Activated CD4-positive, alpha-beta T cell treated with anti-CD3 and anti-CD28 coated beads for 36 hours (primary cell): ENCODE results near the gene KIFC1. TPM values are rescaled to one million over a fixed set of nuclear protein-coding genes. Genes with fewer than 3 reads are reported as not detected.
"Not testable (repeated sequence)": the region's sequence is repeated elsewhere in the genome, so short reads cannot be mapped to it uniquely, and the experiment has no call there.

Source experiments
- ATAC-seq: fragments of 200-7000 bp; cut with Tn5 transposase; one replicate; pipeline ENCODE4 v1.10.0; 2021; ENCODE audit warnings: mild to moderate bottlenecking, moderate library complexity
- CTCF ChIA-PET: fragments of 350-600 bp; sonication (Branson Sonifier 250); formaldehyde crosslinking; loops from one replicate; lab custom pipeline; 2021; ENCODE audit warnings: antibody characterized with exemption; lab: Charles Lee
- POLR2A ChIA-PET: fragments of 350-600 bp; sonication (Branson Sonifier 250); formaldehyde crosslinking; loops from one replicate; lab custom pipeline; 2021; ENCODE audit warnings: antibody characterized with exemption, inconsistent platforms; lab: Charles Lee
- DNase-seq: peaks from one replicate; pipeline ENCODE4 v3.0.0-alpha.2; 2020
- H3K27ac Mint-ChIP-seq: one replicate; pipeline ENCODE4 v1.8.0; 2021; ENCODE audit warnings: mixed read lengths
- H3K27me3 Mint-ChIP-seq: one replicate; pipeline ENCODE4 v1.8.0; 2021; ENCODE audit warnings: mixed read lengths
- H3K36me3 Mint-ChIP-seq: one replicate; pipeline ENCODE4 v1.8.0; 2021; ENCODE audit warnings: low read depth, mixed read lengths
- H3K4me1 Mint-ChIP-seq: one replicate; pipeline ENCODE4 v1.8.0; 2021; ENCODE audit warnings: mixed read lengths
- H3K4me3 Mint-ChIP-seq: one replicate; pipeline ENCODE4 v1.8.0; 2021; ENCODE audit warnings: mild to moderate bottlenecking, moderate library complexity, mixed read lengths
- H3K9me3 Mint-ChIP-seq: one replicate; pipeline ENCODE4 v1.8.0; 2021; ENCODE audit warnings: low read depth, mixed read lengths
- intact Hi-C, 2 experiments: fragments of 100-400 bp; cut with DNase I in 1 of 2; cut with micrococcal nuclease in 1 of 2; formaldehyde crosslinking; loops; one replicate each; pipeline versions ENCODE4 v1.14.2 to v1.15.1; 2022 to 2024; cut with DNase I, micrococcal nuclease
- total RNA-seq, 2 experiments: library from RNA; stranded (reverse); gene quantifications; one replicate each; pipeline ENCODE4 v1.2.3, GENCODE V29; 2021

The KIFC1 gene
- total RNA-seq, 2 experiments from 2014 or later = 86.0 to 89.3 TPM

DNA sequence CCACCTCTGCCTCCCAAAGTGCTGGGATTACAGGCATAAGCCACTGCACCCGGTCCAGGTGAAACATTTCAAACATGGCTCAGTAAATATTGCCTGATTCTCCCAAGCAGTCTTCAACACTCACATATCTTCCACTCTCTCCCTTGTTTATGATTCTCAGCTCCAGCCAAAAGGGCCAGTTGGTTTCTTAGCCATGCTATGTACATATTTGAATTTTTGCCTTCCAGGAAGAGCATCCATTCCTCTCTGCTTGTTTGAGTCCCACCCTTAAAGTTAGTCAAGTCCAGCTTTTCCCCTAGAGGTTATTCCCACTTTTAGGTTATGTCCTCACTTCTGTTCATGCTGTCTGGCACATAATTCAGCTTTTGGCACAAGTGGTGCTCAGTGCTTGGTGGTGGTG, 5.9 kb downstream of the KIFC1 start:
- Mint-ChIP-seq H3K36me3 (peaks cover 56% of the 10 kb centered on the region), H3K27ac (no peak overlapping the region), H3K9me3 (no peaks in the 10 kb centered on the region), H3K4me3 (no peak overlapping the region), H3K4me1 (peaks cover 26% of the 10 kb centered on the region), H3K27me3 (no peaks in the 10 kb centered on the region)
- intact Hi-C loops = no loop called here
- ATAC-seq (no peak), DNase-seq (no peak)
- POLR2A ChIA-PET = no interaction called here
- CTCF ChIA-PET = interaction anchor here (0.7 kb wide), 1 partner anchor 333 kb away, joined by 4 read pairs; no protein-coding TSS in a partner anchor

DNA sequence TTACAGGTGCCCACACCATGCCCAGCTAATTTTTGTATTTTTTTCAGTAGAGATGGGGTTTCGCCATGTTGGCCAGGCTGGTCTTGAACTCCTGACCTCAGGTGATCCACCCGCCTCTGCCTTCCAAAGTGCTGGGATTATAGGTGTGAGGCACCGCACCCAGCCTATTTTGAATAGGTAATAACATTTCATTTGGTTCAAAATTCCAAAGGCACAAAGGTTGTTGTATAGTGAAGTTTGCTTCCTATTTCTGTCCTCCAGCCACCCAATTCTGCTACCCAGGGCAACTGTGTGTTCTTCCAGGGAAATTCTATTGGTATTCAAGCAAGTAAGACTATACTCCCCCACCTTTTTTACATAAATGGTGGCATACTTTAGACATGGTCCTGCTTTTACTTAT, 7.0 kb downstream of the KIFC1 start:
- H3K27ac Mint-ChIP-seq, H3K9me3 Mint-ChIP-seq, CTCF ChIA-PET, H3K27me3 Mint-ChIP-seq, ATAC-seq, H3K4me3 Mint-ChIP-seq, intact Hi-C loops, DNase-seq: not testable (repeated sequence)
- POLR2A ChIA-PET = interaction anchor here (0.7 kb wide), 1 partner anchor 39 kb away, joined by 3 read pairs; no protein-coding TSS in a partner anchor
- peaks cover 58% of the 10 kb centered on the region for H3K36me3 Mint-ChIP-seq
- H3K4me1 Mint-ChIP-seq = peaks cover 18% of the 10 kb centered on the region

DNA sequence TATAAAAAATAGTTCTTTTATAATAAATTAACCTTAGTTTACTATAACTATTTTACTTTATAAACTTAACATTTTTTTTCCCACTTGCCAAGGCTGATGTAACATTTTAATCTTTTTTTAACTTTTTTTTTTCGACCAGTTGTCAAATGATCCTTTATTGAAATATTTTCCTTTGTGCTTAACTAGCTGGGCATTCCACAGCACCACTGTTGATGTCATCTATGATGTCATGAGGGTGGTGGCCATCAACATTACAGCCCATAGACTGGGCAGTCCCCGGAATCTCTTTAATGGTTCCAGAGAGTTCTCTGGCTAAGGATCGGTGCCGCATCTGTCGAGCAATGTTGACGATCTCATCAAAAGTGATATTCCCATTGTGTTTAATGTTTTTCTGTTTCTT, 8.3 kb downstream of the KIFC1 start:
- POLR2A ChIA-PET, intact Hi-C loops, H3K27me3 Mint-ChIP-seq, H3K9me3 Mint-ChIP-seq, H3K4me3 Mint-ChIP-seq, H3K27ac Mint-ChIP-seq, DNase-seq, ATAC-seq, CTCF ChIA-PET: not testable (repeated sequence)
- Mint-ChIP-seq H3K36me3 (peaks cover 61% of the 10 kb centered on the region), H3K4me1 (peaks cover 10% of the 10 kb centered on the region)

GRCh38 chr6:33404884-33405283, 13.3 kb downstream of the KIFC1 start:
- H3K4me1 Mint-ChIP-seq = peaks cover 7% of the 10 kb centered on the region
- no peaks in the 10 kb centered on the region for H3K27me3 Mint-ChIP-seq
- intact Hi-C loops = no loop called here
- DNase-seq (no peak), ATAC-seq (no peak)
- no peak overlapping the region for H3K27ac Mint-ChIP-seq
- H3K36me3 Mint-ChIP-seq = peaks cover 61% of the 10 kb centered on the region
- H3K4me3 Mint-ChIP-seq = no peak overlapping the region
- ChIA-PET CTCF (no interaction called here), POLR2A (interaction anchor here (0.7 to 1.0 kb wide), 2 partner anchors 13 to 471 kb away, joined by 3 to 5 read pairs; partner anchors contain the start of gene KIFC1)
- H3K9me3 Mint-ChIP-seq = no peaks in the 10 kb centered on the region

DNA sequence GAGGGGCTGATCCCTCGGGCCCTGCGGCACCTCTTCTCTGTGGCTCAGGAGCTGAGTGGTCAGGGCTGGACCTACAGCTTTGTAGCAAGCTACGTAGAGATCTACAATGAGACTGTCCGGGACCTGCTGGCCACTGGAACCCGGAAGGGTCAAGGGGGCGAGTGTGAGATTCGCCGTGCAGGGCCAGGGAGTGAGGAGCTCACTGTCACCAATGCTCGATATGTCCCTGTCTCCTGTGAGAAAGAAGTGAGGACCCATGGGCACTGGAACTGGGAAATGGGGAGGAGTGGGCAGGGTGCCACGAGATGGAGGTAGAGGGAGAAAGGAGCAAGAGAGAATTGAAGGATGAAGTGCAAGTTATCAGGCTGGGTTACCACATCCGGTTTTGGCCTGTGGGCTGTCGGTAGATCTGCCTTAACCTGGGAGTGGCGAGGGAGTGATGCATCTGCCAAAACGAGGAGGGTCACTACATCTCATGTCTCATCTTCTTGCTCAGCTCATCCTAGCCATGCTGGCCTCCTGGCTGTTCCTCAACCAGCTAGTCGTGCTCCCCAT, 13.8 kb downstream of the KIFC1 start:
- Mint-ChIP-seq H3K27ac (no peak overlapping the region), H3K36me3 (peaks cover 55% of the 10 kb centered on the region), H3K27me3 (no peaks in the 10 kb centered on the region), H3K4me1 (peaks cover 10% of the 10 kb centered on the region), H3K9me3 (no peaks in the 10 kb centered on the region), H3K4me3 (no peak overlapping the region)
- intact Hi-C loops = no loop called here
- ATAC-seq = no peak
- ChIA-PET CTCF (no interaction called here), POLR2A (interaction anchor here (0.6 to 1.0 kb wide), 3 partner anchors 14 to 470 kb away, joined by 3 to 5 read pairs (median 3); partner anchors contain the start of gene KIFC1)
- no peak for DNase-seq

DNA sequence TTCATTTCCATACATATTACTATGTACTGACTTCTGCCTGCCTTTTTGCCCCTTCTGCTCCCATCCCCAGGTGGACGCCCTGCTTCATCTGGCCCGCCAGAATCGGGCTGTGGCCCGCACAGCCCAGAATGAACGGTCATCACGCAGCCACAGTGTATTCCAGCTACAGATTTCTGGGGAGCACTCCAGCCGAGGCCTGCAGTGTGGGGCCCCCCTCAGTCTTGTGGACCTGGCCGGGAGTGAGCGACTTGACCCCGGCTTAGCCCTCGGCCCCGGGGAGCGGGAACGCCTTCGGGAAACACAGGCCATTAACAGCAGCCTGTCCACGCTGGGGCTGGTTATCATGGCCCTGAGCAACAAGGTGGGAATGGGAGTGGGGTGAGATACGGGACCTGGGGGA, 14.5 kb downstream of the KIFC1 start:
- no peak for DNase-seq
- H3K27me3 Mint-ChIP-seq = no peaks in the 10 kb centered on the region
- ChIA-PET POLR2A (interaction anchor here (0.6 kb wide), 1 partner anchor 178 kb away, joined by 3 read pairs; no protein-coding TSS in a partner anchor), CTCF (no interaction called here)
- intact Hi-C loops = no loop called here
- H3K27ac Mint-ChIP-seq = no peak overlapping the region
- ATAC-seq = no peak
- H3K36me3 Mint-ChIP-seq = peaks cover 55% of the 10 kb centered on the region
- H3K4me1 Mint-ChIP-seq = peaks cover 10% of the 10 kb centered on the region
- H3K4me3 Mint-ChIP-seq = no peak overlapping the region
- H3K9me3 Mint-ChIP-seq = no peaks in the 10 kb centered on the region

DNA sequence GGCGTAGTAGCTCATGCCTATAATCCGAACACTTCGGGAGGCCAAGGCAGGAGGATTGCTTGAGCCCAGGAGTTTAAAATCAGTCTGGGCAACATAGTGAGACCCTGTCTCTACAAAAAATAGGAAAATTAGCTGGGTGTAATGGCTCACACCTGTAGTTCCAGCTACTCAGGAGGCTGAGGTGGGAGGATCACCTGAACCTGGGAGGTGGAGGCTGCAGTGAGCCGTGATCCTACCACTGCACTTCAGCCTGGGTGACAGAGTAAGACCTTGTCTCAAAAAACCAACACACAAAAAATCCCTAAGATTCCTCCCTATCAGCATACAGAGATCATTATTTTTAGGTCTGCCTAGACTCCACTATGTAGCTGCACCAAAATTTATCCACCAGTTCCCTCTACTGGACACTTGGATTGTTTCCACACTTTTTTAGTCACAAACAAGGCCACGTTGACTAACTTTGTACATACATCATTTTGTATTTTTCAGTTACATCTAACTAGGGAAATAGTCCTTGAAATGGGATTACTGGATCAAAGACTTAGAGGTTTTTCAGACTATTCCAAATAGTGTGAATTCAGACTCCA, 15.6 kb downstream of the KIFC1 start:
- no peaks in the 10 kb centered on the region for H3K9me3 Mint-ChIP-seq
- H3K27me3 Mint-ChIP-seq = no peaks in the 10 kb centered on the region
- H3K4me3 Mint-ChIP-seq = no peak overlapping the region
- no peak overlapping the region for H3K27ac Mint-ChIP-seq
- H3K4me1 Mint-ChIP-seq = peaks cover 15% of the 10 kb centered on the region
- H3K36me3 Mint-ChIP-seq = peaks cover 52% of the 10 kb centered on the region
- CTCF ChIA-PET = interaction anchor here (1.2 to 1.3 kb wide), 2 partner anchors 11 to 198 kb away, joined by 3 to 5 read pairs; no protein-coding TSS in a partner anchor
- DNase-seq (no peak), ATAC-seq (no peak)
- intact Hi-C loops = no loop called here
- POLR2A ChIA-PET = interaction anchor here (0.7 to 1.2 kb wide), 3 partner anchors 15 to 115 kb away, joined by 3 to 5 read pairs (median 4); partner anchors contain the start of gene KIFC1

GRCh38 chr6:33410050-33410710, 18.6 kb downstream of the KIFC1 start:
- Mint-ChIP-seq H3K27ac (peak overlapping the region; percentile 96), H3K36me3 (peaks cover 47% of the 10 kb centered on the region)

DNA sequence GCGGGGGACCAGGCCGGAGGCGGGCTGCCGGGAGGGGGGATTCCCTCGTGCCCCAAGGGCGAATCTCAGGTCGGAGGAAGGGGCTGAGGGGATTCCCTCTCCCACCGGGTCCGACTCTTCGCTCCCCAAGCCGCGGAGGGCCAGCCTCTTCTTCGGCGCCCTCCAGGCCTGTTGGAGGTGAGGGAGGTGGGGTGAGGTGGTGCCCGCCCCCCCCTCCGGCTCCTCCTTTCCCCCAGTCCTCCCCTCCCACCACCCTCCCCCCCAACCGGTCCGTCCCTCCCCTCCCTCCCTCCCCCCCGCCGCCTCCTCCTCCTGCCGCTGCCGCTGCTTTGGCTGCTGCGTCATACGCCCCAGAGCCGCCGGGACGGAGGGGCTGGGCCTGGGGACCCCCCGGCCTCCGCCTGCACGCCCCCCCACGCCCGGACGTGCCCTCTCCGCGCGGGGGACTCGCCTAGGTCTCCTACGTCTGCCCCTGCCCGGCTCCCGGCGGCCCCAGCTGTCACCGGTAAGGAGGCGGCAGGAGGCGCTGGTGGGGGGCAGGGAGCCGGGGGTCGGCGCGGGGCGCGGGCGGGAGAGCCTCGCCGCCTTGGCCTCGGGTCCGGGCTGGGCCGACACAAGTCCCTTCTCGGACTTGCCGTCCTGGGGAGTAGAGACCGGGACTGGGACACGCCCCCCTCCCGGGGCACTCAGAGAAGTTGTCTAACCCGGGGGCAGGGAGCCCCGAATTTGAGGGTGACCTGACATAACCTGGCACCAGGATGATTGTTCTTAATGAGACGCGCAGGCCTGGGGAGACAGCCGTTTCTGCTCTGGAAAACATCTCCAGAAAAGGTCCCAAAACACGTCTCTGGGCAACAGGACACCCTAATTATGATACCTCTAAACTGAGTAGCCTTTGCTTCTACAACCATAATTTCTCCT, 19.3 kb downstream of the KIFC1 start, which contains the start of gene PHF1:
PHF1 (plus strand) TSS at position 304 of the 921 bp plus-strand sequence. CDS start 1,250 bp downstream, outside the sequence.
- Mint-ChIP-seq H3K4me3 (peak within 1 kb of the TSS; percentile 80), H3K4me1 (peaks cover 39% of the 10 kb centered on the region), H3K36me3 (peaks cover 47% of the 10 kb centered on the region), H3K9me3 (no peaks in the 10 kb centered on the region), H3K27ac (peak within 1 kb of the TSS; percentile 96), H3K27me3 (no peaks in the 10 kb centered on the region)
- intact Hi-C loops = loop anchor here (1.0 to 10.0 kb wide), 21 partner anchors 7 to 1216 kb away; partner anchors contain the start of genes CUTA (in 2 of the 2), KIFC1 (in 2 of the 2), RXRB (in 2 of the 2) and SLC39A7 (in 2 of the 2)
- DNase-seq = peak; percentile 89
- ChIA-PET CTCF (interaction anchor here (0.5 to 1.1 kb wide), 2 partner anchors 20 to 34 kb away, joined by 3 read pairs; no protein-coding TSS in a partner anchor), POLR2A (interaction anchor here (1.4 kb wide), 1 partner anchor 19 kb away, joined by 4 read pairs; the partner anchor contains the start of gene KIFC1)
- ATAC-seq = peak; percentile 55

More at GRCh38 chr6:33410050-33410710, 18.6 kb downstream of the KIFC1 start:
- Mint-ChIP-seq H3K4me3 (peak overlapping the region; percentile 80), H3K27me3 (no peaks in the 10 kb centered on the region), H3K4me1 (peaks cover 31% of the 10 kb centered on the region), H3K9me3 (no peaks in the 10 kb centered on the region)
- intact Hi-C loops = loop anchor here (1.0 to 10.0 kb wide), 21 partner anchors 8 to 1215 kb away; partner anchors contain the start of genes CUTA (in 2 of the 2), KIFC1 (in 2 of the 2), RXRB (in 2 of the 2) and SLC39A7 (in 2 of the 2)
- CTCF ChIA-PET = interaction anchor here (1.1 kb wide), 1 partner anchor 19 kb away, joined by 3 read pairs; no protein-coding TSS in a partner anchor
- POLR2A ChIA-PET = interaction anchor here (1.4 kb wide), 1 partner anchor 18 kb away, joined by 4 read pairs; the partner anchor contains the start of gene KIFC1
- DNase-seq (peak; percentile 98), ATAC-seq (peak; percentile 88)

DNA sequence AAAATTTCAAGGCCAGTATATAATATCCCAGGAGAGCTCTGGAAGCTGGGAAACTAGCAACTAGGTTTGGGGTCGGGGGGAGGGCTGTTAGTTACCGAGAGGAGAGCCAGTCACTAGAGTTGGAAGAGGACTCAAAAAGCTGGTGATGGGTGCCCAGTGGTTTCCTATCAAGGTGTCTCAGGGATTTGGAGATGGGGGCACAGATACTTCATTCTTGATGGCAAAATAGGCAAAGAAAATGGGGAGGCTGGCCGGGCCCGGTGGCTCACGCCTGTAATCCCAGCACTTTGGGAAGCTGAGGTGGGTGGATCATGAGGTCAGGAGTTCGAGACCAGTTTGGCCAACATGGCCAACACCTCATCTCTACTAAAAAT, 20.0 kb downstream of the KIFC1 start:
- Mint-ChIP-seq H3K27ac (peak overlapping the region; percentile 80), H3K9me3 (no peaks in the 10 kb centered on the region), H3K4me3 (peak overlapping the region; percentile 75), H3K27me3 (no peaks in the 10 kb centered on the region), H3K36me3 (peaks cover 47% of the 10 kb centered on the region), H3K4me1 (peaks cover 45% of the 10 kb centered on the region)
- CTCF ChIA-PET = interaction anchor here (0.5 kb wide), 1 partner anchor 34 kb away, joined by 3 read pairs; no protein-coding TSS in a partner anchor
- ATAC-seq (no peak), DNase-seq (no peak)
- POLR2A ChIA-PET = no interaction called here
- intact Hi-C loops = loop anchor here (2.0 to 10.0 kb wide), 9 partner anchors 15 to 1217 kb away; partner anchors contain the start of genes GPSM3 (in 1 of the 2), HSD17B8 (in 1 of the 2), LEMD2 (in 1 of the 2) and NUDT3 (in 1 of the 2)
